Measurements from ENCODE around the gene PIGQ.

PIGQ gene

DNA sequence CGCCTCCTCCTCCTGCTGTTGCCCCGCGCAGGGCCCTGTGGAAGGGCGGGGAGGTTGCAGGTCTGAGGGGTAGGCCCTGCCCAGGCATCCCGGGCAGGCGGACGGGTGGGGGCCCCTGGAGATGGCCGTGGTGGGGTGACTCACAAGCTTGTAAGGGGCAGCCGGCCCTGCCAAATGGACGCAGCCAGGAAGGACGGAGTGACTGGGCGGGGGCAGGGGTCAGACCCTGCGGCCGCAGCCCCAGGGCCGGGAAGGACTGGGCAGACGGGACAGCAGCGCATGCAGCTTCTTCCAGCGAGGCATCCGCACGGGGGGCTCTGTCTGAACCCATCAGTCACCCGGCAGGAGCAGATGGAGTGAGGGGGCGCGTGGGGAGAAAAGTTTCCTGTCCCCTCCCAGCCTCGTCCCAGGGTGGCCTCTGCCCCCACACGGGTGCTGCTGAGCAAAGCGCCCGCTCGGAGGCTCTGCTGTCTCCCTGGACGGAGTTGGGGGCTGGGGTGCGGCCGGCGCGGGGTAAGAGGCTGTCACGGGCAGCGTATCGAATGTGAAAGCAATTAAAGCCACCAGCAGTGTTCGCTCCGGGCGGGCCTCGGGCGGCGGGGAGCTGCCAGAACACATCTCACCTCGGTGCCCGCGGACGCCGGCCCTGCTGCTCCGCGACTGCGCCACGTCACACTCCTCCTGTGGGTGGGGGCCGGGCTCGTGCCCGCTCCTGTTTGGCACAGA is 15.0 kb upstream of the PIGQ start:
- DNase-seq (ENCODE audit: low read depth in 2 of 3, low spot score in 2 of 3) = no peak

DNA sequence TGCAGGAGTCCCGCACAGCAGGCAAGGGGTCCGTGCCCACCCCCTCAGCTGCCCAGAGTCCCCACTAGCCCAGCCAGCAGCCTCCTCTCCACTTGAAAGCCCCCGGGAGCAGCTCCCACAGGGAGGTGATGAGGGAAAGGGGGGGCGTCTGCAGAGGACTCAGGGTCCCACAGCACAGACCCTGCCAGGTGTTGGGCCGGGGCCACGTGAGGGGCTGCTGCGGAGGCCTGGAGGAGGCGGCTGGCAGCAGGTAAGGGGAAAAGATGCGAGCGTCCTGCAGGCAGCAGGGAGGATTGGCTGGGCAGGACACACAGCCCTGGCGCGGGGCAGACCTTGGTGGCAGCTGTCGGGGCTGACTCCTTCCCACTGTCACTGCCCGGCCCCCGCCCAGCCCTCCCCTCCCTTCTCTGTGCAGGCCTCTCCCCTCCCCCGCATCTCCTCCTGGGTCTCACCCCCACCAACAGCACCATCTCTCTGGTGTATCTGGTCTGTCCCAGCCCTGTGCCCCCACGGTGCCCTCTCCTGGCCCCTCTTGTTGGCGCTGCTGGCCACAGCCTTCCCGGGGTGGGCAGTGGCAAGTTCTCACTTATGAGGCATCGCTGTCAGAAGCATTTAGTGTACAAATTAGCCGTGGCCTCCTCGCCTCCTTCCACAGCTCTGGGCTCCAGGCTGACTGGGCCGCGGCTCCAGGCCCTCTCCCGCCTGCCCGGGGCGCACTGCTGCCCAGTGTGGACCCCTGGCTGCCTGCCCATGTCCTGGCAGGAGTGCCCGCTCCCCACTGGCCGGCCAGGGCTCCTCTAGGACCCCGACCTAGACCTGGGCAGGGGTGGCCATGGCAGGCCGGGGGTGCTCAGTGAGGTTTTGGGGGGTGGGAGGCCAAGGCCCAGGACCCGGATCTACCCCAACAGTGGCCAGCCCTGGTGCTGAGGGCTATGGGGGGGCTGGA is 14.0 kb upstream of the PIGQ start:
- DNase-seq (ENCODE audit: low read depth in 2 of 3, low spot score in 2 of 3) = no peak

DNA sequence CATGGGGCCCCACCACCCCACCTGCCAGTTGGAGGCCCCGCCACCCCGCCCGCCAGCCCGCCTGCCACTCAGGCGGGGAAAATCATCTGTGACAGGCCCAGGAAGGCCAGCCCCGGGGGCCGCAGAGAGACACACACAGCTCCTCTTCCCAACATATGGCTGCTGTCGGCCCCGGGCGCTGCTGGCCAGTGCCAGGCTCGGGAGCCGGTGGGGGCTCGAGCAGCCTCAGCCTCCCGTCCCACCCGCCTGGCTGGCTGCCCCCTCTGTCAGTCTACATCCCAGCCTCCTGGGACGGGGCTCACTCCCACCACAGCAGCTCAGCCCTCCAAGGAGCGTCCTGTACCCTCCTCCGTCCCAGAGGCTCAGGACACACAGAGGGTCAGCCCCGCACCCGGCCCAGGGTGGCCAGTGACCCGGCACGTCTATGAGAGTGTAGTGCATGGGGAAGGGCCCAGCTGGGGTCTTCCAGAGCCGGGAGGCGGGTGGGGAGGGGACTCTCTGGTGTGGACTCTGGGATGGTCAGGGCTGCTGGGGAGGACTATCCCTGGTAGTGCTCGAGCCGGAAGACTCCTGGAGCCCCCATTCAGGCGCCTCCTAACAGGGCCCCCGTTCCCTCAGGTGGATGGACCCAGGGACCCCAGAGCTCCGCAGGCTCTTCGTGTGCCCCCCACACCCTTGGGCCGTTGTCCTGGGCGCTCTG is 13.1 kb upstream of the PIGQ start:
- no peak for DNase-seq (ENCODE audit: low read depth in 2 of 3, low spot score in 2 of 3)

DNA sequence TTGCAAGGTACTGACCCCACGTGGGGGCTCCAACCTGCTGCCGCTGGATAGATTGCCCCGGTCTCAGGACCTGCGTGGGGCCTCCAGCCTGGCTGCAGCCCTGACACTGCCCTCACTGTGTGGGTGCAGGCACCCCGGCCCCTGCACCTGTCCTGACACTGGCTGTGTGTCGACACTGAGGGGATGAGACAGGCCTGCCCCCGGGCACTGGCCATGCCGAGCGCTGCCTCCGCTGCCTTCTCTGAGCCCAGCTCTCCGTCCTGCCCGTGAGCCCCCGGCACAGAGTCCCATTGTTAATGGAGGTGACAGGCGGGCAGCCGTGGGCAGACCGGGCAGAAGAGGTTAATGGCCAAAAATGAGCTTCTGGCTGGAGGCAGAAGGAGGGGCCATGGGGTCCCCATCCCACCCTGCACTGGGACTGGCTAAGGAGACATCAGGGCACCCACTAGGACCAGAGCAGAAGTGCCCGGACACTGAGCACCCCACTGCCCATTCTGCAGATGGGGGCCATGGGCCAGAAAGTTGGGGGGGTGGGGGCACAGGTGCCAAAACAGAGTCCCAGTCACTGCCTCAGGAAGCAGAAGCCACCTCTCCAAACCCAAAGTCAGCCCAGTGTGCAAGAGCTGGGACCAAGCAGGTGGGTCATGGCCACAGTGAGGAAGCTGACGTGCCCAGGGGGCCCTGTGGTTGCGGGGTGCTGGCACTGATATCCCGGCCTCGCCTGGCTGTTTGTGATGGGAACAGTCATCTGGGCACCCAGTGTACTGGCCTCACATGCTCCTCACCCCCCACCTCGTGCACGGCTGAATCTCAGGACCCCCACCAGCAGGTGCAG is 12.1 kb upstream of the PIGQ start:
- DNase-seq (ENCODE audit: low read depth in 2 of 3, low spot score in 2 of 3) = no peak

DNA sequence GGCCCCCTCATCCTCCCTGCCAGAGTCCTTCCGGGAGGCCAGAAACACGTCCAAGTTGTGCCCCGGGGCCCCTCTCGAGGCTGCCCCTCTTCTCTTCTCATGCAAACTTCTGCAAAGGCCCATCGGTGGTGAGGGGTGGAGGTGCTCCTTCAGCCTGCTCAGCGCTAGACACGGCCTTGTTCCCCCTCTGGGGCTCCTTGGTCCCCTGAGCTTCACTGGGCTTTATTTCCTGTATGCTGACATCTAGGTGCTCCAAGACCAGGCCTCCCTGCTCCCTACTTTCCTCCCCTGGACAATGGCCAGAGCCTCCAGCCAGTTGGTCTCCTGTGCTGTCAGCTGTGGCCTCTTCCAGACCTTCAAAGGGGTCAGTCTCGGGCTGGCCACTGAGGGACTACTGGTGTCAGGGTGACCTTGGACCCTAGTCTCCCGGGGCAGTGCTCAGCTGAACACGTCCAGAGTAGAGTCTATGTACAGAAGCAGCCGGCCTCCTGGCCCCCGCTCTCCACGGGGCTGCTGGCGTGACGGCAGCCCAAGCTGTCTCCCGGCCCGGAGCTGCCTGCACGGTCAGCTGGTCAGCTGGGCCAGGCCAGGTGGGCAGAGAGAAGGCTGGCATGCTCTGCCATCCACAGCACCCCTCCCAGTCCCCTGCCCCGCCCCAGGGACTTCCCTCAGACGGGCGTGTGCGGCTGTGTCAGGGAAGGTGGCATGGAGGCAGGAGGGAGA is 11.3 kb upstream of the PIGQ start:
- DNase-seq (ENCODE audit: low read depth in 2 of 3, low spot score in 2 of 3) = no peak

DNA sequence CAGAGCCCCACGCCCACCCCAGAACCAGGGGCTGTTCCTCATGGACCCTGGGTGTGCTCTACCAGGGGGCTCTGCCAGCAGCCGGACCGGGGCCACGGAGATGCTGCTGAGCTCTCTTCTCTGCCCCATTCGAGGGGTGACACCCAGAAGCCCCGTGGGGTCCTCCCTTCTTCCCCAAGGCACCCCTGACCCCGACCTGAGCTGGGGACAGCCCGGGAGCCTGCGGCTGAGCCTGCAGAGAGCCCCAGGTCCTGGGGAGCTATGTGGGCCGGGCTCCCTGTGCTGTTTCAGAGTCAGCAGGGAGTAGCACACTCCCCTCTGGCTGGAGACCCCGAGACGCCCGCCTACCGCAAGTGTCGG is 10.8 kb upstream of the PIGQ start:
- DNase-seq (ENCODE audit: low read depth in 2 of 3, low spot score in 2 of 3) = no peak

DNA sequence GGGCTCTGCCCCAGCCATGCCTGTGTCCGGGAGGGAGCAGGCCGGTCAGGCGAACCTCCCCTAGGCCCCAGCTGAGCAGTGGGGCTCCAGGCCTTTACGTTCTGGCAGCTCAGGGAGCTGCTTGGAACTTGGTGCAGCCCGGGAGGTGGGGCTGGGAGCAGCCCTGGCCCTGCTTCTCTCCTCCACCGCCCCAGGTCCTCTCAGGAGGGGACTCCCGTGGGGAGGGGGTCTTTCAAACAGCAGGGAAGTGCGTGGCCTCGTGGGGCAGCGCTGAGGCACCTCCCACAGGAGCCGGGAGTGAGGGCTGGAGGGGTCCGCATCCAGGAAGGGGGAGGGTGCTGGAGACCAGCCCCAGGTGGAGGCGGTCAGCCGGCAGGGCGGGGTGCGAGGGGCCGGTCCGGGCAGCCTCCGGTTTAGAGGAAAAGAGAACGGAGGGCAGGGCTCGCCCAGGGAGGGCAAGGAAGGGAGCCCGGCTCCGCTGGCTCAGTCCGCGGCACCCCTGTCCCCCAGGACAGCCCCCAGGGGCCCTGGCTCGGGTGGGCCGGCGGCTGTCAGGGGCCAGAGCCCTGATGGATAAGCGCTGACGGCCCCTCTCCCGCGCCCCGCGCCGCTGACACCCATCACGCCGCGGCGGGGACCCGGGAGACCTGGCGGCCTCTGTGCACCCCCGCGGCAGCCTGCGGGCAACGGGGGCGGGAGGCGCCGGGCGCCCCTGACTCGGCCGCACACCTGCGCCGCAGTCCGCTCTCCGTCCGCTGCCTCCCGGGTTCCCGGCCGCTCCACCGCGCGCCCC is 10.2 kb upstream of the PIGQ start:
- no peak for DNase-seq (ENCODE audit: low read depth in 2 of 3, low spot score in 2 of 3)

DNA sequence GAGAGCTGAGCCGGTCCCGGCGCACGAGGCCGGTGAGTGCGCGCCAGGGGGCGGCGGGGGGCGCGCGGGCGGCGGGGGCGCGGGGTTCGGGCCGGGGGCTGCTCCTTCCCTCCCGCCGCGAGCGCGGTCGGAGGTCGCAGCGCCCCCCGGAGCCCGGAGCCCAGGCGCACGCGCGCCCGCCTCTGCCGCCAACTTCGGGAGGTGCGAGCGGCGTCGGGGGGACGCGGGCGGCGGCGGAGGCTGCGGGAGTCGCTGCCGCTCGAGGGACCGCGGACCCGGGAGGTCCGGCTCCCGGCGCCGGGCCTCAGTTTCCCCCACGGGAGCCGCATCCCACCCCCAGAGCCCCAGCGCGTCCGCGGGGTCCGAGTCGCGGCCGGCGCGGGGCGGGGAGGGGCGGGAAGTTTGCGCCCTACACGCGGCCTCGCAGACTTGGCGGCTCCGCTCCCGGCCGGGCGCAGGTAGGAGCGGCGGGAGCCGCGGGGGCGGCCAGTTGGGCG is 9.5 kb upstream of the PIGQ start, which contains the start of gene PRR35:
Gene PRR35 (plus strand): TSS at position 191 of the 497 bp plus-strand sequence. CDS start 2,901 bp downstream, outside the sequence.
- DNase-seq (ENCODE audit: low read depth in 2 of 3, low spot score in 2 of 3) = no peak

DNA sequence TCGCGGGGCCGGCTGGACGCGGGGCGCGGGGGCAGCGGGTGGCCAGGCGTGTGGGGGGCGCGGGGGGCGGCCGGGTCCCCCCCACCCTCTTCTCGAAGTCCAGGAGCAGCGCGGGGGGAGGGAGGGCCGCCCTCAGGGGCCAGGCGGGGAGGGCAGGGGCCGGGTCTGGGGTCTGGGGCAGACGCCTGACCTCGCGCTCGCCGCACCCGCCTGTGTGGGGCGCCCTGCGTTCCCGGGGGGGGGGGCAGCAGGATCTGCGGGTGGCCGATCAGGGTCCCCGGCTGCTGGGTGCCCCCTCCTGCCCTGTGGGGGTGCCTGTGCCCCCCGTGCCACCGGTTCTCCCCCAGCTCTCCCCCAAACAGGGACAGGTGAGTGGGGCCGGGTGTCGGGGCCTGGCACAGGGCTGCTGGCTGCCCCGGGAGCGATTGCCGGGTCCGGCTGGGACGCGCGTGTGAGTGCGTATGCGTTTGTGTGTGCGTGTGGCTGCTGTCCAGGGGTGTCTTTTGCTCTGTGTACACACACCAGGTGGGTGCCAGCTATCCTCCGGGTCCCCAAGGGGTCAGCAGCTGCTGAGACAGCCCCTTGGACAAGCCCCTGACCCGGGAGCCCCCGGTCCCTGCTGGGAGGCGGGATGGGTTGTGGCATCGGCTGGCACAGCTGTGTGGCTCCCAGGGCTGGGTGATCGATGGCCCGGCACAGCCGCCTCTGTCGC is 8.9 kb upstream of the PIGQ start:
- DNase-seq (ENCODE audit: low read depth in 2 of 3, low spot score in 2 of 3) = no peak

DNA sequence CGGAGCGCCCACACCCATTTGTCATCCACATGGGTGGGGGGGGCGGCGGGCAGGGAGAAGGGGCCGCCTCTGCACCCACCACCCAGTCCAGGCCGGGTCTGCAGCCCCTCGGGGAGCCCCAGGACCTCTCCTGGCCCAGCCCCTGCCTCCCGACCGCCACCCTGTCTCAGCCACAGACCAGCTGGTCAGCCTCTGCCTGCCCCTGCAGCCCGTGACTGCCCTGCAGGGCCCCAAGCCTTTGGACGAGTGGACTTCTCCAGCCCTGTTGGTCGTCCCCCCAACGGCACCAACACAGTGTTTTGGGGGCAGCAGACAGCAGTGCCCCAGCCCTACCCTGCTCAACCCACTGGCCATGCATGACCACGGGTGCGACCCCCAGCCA is 8.4 kb upstream of the PIGQ start:
- no peak for DNase-seq (ENCODE audit: low read depth in 2 of 3, low spot score in 2 of 3)

DNA sequence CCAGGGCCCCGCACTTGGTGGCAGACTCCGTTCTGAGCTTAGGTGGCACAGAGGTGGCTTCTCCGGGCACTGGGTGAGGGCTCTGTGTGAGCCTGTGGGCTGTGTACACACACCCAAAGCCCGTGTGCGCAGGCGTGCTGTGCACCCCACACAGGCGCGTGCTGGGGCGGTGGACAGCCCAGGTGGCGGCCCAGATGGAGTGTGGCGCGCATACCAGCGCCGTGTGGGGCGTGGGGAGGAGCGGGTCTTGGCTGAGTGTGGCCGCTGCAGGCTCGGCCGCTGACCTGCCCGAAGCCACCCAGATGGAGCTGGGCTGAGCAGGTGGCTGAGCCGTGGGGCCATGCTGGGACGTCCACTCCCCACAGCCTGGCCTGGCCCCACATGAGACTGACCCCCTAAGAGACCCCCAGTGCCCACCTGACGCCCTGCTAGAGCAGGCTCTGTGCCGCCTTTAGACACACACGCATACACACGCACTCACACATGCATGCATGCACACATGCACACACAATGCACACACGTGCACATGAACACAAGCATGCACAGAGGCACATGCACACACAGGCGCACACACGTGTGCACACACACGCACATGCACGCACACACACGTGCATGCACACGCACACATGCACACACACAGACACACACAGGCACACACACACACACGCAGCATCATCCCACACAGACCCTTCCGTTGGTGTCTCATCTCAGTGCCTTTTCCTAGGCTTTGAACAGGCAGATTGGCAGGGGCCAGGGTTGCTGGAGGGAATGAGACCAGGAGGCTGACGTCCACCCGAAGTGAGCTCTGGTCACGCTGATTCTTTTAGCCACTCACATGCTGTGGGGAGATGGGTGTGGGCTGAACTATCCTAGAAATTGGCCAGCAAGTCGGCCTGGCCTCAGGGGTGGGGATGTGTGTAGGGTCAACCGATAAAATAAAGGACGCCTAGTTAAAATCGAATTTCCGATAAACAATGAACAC is 7.5 kb upstream of the PIGQ start:
- no peak for DNase-seq (ENCODE audit: low read depth in 2 of 3, low spot score in 2 of 3)

DNA sequence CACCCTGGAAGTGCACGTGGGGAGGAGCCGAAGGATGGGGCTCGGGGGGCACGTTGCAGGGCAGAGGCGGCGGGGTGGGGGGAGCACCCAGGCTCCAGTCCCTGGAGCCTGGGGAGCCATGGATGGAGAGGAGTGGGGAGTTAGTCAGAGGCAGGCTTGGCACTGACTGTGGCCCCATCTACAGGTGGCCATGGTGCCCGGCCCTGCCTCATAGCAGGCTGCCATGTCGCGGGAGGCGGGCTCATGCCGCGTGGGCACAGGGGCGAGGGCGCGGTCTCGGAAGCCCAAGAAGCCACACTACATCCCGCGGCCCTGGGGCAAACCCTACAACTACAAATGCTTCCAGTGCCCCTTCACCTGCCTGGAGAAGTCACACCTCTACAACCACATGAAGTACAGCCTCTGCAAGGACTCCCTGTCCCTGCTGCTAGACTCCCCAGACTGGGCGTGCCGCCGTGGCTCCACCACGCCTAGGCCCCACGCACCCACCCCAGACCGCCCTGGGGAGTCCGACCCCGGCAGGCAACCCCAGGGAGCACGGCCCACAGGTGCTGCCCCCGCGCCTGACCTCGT is 6.6 kb upstream of the PIGQ start:
- no peak for DNase-seq (ENCODE audit: low read depth in 2 of 3, low spot score in 2 of 3)

DNA sequence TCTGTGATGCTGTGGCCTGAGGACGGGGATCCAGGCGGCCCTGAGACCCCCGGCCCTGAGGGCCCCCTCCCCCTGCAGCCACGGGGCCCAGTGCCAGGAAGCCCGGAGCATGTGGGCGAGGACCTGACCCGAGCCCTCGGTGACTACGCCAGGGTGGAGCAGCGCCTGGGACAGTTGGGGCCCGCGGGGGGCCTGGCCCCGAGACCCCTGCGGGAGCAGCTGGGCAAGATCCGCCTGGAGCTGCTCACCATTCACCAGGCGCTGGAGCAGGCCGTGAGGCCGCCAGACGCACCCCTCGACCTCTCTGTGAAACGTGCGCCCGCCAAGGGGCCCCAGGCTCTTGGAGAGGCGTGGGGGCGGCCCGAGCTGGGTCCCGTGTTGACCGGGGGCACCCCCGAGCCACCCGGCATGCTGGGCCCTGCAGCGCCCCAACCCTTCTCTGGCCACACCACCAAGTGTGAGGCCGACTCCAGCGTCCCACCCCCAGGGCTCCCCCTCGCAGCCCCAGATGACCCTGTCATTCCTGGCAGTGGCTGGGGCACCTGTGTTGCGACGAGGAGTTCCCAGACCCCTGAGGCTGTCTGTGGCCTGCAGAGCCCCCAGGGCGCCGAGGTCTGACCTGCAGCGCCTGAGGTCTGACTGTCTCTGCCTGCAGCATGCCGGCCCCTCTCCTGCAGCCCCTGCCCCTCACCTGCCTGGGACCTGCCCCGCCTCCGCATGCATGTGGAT is 4.9 kb upstream of the PIGQ start:
- no peak for DNase-seq (ENCODE audit: low read depth in 2 of 3, low spot score in 2 of 3)

DNA sequence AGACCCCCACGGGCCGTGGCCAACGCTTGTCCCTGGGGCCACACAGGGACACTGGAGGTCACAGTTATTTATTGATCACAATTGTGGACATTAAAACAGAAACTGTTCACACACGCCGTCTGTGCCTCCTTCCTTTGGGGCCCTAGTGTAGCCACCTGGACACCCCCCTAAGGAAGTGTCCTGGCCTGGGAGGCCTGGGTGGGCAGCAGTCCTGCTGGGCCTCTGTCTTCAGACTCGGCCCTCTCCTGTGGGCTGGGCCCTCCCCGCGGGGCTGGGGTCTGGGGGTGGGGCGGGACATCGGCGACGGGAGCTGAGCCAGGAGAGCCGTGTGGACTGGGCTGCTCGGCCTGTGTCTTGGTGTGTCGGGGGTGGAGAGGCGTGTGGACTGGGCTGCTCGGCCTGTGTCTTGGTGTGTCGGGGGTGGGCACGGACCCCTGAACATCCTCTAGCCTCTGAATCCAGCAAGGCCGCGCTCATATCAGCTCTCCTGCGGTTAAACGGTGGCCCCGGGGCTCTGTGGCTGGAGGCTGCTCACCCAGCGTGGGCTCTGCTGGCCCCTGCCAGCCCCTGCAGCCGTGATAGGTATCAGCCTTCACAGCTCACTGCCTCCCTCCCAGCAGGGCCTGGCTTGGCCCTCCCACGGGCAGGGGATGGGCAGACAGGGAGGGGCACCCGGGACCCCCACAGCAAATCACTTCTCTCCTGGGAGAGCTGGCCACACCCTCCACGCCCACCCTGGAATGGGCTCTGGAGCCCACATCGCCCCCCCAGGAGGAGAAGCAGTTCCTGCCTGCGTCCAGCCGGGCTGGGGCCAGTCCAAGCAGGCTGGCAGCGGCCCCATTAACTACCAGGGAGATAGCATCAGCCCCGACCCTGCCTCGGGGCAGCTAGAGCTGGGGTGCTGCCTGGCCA is 4.1 kb upstream of the PIGQ start:
- DNase-seq (ENCODE audit: low read depth in 2 of 3, low spot score in 2 of 3) = no peak
